Measurements from ENCODE around the gene DBI.
A peak's percentile ranks its signal among the peaks of the same experiment; 100 is the strongest.
"Not testable (repeated sequence)": the region's sequence is repeated elsewhere in the genome, so short reads cannot be mapped to it uniquely, and the experiment has no call there.

Gene DBI

DNA sequence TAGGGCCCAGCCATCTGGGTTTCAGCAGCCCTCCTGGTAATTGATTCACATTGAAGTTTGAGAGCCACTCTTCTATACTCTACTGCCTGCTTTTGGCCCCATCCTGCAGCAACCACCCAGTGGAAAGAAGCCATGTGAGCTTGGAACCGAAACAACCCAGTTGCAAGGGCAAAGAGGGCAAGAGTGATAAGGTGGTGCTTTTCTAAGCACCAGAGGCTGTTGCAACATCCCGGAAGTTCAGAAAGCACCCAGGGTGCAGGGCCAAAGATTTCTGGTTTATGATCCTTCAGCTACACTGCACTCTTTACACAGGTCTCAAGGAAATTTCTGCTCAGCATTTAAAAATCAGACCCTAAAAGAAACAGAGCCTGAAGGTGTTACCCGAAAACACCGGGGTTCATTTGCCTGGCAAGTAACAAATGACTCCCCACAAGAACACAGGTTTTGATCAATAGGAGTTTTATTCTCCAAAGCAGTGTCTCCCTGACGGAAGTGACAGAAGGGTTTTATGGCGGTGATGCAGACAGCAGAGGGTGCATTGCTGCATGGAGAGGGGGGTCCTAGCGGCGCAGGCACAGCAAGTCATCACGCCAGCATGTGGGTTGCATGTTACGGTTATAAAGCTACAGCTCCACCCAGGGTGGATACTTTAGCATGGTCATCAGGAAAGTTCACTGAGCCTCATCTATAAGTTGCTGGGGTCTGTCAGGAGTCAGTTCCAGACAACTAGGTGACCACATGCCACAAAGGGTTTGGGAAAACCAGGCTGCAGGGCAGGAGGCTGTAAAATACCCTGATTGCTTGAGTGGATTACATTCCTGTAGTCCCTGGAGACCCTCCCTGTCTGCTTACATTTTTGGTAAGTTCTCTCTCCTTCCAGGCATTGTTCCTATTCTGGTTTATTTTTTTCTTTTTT is 36.1 kb downstream of the DBI start:
- DNase-seq, result no peak

DNA sequence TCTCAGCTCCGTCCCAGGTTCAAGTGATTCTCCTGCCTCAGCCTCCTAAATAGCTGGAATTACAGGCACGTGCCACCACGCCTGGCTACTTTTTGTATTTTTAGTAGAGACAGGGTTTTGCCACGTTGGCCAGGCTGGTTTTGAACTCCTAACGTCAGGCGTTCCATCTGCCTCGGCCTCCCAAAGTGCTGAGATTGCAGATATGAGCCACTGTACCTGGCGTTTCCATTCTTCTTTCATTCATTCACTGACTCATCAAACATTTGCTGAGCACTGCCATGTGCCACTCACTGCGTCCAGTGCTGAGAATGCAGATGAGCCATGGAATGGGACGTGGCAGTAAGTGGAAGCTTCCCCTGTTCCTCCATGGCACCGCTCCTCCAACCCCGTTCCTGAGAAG is 36.8 kb downstream of the DBI start:
- DNase-seq, result not testable (repeated sequence)

DNA sequence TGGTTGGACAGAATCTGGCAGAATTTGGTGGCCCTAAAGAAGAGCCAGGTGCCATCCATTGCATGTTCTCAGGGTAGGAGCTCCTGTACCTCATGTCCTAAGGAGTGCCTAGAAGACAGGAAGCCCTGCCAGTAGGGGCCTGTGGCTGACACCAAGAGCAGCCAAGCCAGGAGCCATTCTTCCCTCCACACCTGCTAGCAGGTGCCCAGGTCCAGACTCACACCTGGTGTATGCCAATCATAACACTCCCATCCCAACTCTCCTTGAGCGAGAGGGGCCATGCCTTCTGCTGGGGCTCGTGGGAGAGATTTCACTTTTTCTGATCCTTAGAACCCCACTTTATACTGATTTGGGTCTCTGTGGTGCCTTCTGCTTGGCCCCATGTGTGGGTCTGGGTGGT is 38.4 kb downstream of the DBI start:
- DNase-seq, result no peak

DNA sequence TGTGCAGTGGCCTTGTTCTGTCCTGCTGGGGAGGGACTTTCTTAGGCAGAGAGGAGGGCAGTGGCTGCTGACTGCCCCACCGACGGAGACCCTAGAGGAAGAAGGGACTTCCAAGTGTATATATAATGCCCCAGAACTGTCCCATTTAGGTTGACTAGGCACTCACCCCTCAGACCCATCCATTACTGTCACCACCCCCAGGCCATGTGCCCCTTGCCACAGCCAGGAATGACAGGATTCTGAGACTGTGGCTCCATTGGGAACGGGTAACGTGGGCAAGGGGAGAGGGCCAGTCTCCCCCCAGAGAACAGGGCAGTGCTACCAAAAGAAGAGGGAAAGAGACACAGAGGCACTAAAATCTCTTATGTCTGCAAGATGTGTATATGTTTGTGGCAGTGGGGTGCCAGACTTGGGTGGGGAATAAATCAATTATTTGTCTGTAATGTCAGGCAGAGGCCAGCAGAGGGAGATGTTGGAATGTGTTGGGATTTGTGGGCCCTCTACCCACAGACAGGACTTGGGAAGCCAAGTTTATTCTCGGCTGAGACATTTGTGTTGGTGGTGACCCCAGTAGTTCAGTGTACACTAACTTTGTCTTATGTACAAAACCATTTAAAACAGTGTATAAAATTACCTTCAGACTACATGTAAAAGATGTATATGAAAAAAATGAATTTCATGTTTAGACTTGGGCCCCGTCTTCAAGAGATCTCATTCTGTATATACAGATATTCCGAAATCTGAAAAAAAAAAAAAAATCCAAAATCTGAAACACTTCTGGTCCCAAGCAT is 40.8 kb downstream of the DBI start:
- peak; percentile 33 for DNase-seq

DNA sequence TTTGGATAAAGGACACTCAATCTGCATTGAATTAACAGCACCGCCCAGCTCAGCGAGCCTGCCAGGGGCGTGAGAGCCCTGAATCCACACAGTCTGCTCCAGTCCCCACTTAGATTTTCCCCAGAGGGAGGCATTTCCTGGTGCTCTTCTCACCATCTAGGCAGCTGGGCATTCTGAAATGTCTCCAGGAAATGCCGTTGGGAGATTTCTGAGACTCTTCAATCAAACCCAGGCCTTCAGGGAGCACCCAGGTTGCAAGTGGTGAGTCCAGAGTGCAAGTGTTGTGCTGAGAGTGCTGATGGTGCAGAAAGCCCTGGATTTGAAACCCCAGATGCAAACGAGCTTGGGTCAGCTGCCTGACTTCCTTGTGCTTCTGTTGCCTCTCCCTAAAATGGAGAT is 41.4 kb downstream of the DBI start:
- DNase-seq, result no peak

DNA sequence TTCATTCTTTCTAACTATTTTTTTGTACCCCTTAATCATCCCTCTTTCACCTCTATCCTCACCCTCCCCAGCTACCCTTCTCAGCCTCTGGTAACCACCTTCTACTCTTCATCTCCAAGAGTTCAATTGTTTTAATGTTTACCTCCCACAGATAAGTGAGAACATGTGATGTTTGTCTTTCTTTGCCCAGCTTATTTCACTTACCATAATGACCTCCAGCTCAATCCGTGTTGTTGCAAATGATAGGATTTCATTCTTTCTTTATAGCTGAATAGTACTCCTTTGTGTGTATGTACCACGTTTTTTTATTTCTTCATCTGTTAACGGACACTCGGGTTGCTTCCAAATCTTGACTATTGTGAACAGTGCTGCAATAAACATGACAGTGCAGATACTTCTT is 42.7 kb downstream of the DBI start:
- DNase-seq, result peak; percentile 15

DNA sequence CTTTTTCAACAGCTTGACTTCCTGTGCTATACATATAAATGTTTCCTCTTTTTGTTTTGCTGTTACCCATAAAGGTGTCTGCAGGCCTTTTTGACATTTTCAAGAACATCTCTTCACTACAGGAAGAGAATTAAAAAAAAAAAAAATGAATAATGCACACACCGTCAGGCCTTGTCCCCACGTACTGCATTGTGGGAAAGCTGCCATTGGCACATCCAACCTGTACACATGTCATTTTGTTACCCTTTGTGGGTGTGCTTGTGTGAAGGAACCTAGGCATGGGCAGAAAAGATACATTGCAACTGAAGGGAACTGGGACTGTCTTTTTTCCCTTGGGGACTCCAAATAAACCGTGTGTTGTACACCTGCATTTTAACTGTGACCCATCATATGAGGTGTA is 48.1 kb downstream of the DBI start:
- DNase-seq, result no peak

DNA sequence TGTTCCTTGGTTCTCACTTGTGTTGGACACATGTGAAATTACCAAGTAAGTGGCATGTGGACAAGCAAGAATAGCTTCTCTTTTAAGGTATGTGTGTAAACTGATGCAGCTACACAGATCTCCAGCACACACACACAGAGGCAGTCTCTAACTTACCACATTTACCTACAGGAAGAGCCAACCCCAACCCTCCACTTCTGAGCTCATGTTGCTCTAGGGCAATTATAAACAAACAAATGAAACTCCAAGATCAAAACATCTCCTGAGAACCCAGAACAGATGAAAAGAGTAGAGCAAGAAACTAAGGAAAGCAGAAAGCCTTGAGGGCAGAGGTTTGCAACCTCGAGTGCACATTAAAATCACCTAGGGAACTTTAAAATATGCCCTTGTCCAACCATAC is 48.9 kb downstream of the DBI start:
- DNase-seq, result no peak

DNA sequence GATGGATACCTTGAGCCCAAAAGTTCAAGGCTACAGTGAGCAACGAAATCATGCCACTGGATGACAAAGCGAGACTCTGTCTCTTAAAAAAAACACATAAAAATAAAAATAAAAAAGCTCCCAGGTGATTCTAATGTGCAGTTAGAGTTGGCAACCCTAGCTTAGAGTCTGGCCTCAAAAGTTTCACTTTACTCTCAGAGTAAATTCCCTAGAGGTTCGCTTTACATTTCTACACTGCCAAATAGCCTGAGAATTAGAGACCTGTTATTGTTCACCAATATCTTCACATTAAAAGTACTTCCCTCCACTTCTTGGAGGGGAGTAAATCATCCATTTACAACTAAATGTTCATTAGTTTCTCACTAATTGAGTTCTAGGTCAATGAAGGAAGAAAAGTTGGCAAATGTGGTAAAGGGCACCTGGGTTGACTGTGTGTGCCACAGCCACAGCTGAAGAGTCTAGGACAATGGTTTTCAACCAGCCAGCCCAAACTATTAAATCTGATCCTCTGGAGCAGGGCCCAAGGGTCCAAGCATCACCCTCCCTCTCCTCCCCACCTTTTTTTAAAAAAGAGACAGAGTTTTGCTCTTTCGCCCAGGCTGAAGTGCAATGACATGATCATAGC is 49.6 kb downstream of the DBI start:
- DNase-seq, result no peak

DNA sequence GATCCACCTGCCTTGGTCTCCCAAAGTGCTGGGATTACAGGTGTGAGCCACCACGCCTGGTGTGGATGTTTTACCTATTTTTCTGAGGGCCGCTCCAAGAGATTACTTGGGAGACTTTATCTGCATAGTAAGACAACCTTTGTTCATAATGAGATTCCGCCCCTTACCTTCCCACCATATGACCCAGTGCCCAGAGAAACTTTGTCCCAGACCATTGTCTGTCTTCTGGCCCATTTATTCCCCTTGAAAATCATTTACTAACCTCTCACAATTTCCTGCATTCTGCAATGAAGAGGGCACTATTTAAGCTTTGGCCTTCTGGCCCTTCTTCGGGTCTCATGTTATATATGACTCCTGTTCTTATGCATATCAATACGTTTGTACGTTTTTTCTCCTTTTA is 51.1 kb downstream of the DBI start:
- no peak for DNase-seq

DNA sequence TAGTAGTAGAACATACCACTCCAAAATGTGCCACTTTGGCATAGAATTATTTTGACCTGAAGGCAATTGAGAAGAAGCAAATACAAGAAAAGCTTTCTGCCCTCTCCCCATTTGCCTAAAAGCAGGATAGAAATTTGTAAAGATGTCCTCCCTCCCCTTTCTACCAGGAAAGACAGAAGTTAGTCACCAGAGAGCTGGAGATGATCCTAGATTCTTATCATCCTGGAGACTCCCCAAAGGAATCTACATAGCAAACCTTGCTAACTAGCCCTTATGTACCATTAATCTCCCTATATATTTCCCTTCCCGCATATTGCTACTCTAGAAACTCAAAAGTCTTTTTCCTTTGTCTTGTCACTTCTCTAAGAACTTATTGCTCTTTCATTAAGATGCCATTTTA is 52.3 kb downstream of the DBI start:
- DNase-seq, result no peak

DNA sequence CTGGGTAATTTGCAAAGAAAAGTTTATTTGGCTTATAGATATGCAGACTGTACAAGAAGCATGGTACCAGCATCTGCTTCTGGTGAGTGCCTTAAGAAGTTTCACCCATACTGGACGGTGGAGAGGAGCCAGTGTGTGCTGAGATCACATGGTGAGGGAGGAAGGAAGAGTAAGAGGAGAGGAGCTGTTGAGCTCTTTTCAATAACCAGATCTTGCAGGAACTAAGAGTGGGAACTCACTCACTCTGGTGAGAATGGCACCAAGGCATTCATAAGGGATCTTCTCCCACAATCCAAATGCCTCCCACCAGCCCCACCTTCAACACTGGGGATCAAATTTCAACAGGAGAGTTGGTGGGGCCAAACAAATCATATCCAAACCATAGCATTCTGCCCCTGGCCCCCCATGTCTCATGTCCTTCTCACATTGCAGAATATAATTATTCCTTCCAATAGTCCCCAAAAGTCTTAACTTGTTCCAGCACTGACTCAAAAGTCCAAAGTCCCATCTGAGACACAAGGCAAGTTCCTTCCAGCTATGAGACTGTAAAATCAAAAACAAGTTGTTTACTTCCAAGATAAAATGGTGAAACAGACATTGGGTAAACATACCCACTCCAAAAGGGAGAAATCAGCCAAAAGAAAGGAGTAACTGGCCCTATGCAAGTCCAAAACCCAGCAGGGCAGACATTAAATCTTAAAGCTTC is 53.2 kb downstream of the DBI start:
- DNase-seq, result no peak

DNA sequence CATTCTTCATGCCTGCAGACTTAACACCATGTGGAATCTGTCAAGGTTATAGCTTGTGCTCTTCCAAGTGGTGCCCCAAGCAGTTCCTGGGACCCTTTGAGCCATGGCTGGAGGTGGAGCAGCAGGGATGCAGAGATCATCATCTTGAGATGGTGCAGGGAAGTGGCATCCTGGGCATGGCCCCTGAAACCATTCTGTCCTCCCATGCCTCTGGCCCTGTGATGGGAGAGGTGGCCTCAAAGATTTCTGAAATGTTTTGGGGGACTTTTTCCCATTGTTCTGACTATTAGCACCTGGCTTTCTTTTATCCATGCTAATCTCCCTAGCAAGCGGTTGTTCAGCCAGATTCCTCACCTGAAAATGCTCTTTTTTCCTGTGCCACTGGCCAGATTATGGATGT is 54.5 kb downstream of the DBI start:
- no peak for DNase-seq

DNA sequence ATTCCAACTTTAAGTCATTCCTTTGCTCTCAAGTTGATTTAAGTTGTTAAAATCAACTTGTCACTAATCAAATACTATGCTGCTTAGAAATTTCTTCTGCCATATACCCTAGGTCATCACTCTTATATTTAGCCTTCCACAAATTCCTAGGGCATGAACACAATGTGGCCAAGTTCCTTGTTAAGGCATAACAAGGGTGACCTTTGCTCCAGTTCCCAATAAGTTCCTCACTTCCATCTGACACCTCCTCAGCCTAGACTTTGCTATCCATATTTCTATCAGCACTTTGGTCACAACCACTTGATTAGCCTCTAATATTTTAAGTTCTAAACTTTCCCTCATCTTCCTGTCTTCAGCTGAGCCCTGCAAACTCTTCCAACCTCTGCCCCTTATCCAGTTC is 55.0 kb downstream of the DBI start:
- DNase-seq, result no peak

Data from NCI-H774 (cell line).